HEK293 (cell line): ENCODE data around the gene TBX1.

Source experiments
- CTCF ChIA-PET: fragments of 350-600 bp; formaldehyde crosslinking; extraction: SDS; loops from one replicate; lab custom pipeline; 2021; ENCODE audit warnings: antibody characterized with exemption; lab: Yijun Ruan, JAX
- POLR2A ChIA-PET: fragments of 300-600 bp; formaldehyde crosslinking; extraction: SDS; loops from one replicate; lab custom pipeline; 2020; ENCODE audit warnings: antibody characterized with exemption, inconsistent platforms; lab: Yijun Ruan, JAX
- H3K27ac ChIP-seq: fragments of 200-500 bp; sonication (Bioruptor generic); 2 replicates; pipeline ENCODE4 v1.5.1; 2014; ENCODE audit warnings: low read depth, low read length, control low read depth, inconsistent platforms; ENCODE audit errors: extremely low read depth
- H3K36me3 ChIP-seq, 2 experiments: fragments of 200-500 bp in 1 of 2; sonication (Bioruptor generic) in 1 of 2; 1 replicate in 1 of 2; 2 replicates in 1 of 2; pipeline ENCODE4 v1.5.1; 2014 to 2017; ENCODE audit warnings: inconsistent platforms in 2 of 2, low read length in 2 of 2; ENCODE audit not compliant: control insufficient read depth in 2 of 2, insufficient read depth in 1 of 2
- H3K4me1 ChIP-seq: fragments of 200-500 bp; sonication (Bioruptor generic); 2 replicates; pipeline ENCODE4 v1.5.1; 2014; ENCODE audit warnings: mild to moderate bottlenecking, low read length, inconsistent platforms; ENCODE audit not compliant: control insufficient read depth, insufficient read depth
- H3K4me3 ChIP-seq: 2 replicates; pipeline ENCODE4 v1.5.1; 2011; ENCODE audit warnings: low read depth, mild to moderate bottlenecking, control low read depth, low read length, moderate library complexity
- H3K9me3 ChIP-seq: fragments of 200-500 bp; sonication (Bioruptor generic); 2 replicates; pipeline ENCODE4 v1.5.1; 2014; ENCODE audit warnings: low read depth, low read length, inconsistent platforms; ENCODE audit not compliant: control insufficient read depth, insufficient read depth
- GLIS2 ChIP-seq: fragments of 450-650 bp; formaldehyde crosslinking; IDR thresholded peaks from 2 replicates; pipeline ENCODE4 v1.5.1; 2016; ENCODE audit warnings: missing biosample characterization, missing genetic modification characterization
- OSR2 ChIP-seq: fragments of 450-650 bp; formaldehyde crosslinking; IDR thresholded peaks from 2 replicates; pipeline ENCODE4 v1.5.1; 2016; ENCODE audit warnings: missing biosample characterization, missing genetic modification characterization
- OVOL3 ChIP-seq: fragments of 450-650 bp; formaldehyde crosslinking; IDR thresholded peaks from 2 replicates; pipeline ENCODE4 v1.5.1; 2016; ENCODE audit warnings: missing biosample characterization, missing genetic modification characterization
- SETDB1 ChIP-seq: IDR thresholded peaks from one replicate; pipeline ENCODE4 v1.6.1; 2017; ENCODE audit warnings: mild to moderate bottlenecking, low read length, moderate library complexity, mixed read lengths; ENCODE audit not compliant: insufficient read length
- ZBTB26 ChIP-seq: fragments of 450-650 bp; formaldehyde crosslinking; optimal IDR thresholded peaks from 2 replicates; pipeline ENCODE3; 2016; ENCODE audit warnings: missing biosample characterization, mild to moderate bottlenecking, missing genetic modification characterization
- ZBTB49 ChIP-seq: fragments of 450-650 bp; formaldehyde crosslinking; IDR thresholded peaks from 2 replicates; pipeline ENCODE4 v1.5.1; 2016; ENCODE audit warnings: missing biosample characterization, missing genetic modification characterization, low read depth
- ZBTB6 ChIP-seq: fragments of 450-650 bp; formaldehyde crosslinking; IDR thresholded peaks from 2 replicates; pipeline ENCODE4 v1.5.1; 2017; ENCODE audit warnings: missing biosample characterization, missing genetic modification characterization
- ZIC2 ChIP-seq: fragments of 450-650 bp; formaldehyde crosslinking; IDR thresholded peaks from 2 replicates; pipeline ENCODE4 v1.5.1; 2016; ENCODE audit warnings: missing biosample characterization, missing genetic modification characterization
- ZNF138 ChIP-seq: fragments of 450-650 bp; formaldehyde crosslinking; IDR thresholded peaks from 2 replicates; pipeline ENCODE4 v1.5.1; 2016; ENCODE audit warnings: missing biosample characterization, missing genetic modification characterization, borderline replicate concordance
- ZNF169 ChIP-seq: fragments of 450-650 bp; formaldehyde crosslinking; IDR thresholded peaks from 2 replicates; pipeline ENCODE4 v1.5.1; 2016; ENCODE audit warnings: missing biosample characterization, missing genetic modification characterization
- ZNF2 ChIP-seq: fragments of 450-650 bp; formaldehyde crosslinking; IDR thresholded peaks from 2 replicates; pipeline ENCODE4 v1.5.1; 2016; ENCODE audit warnings: missing biosample characterization, missing genetic modification characterization
- ZNF214 ChIP-seq: fragments of 450-650 bp; formaldehyde crosslinking; IDR thresholded peaks from 2 replicates; pipeline ENCODE4 v1.5.1; 2017; ENCODE audit warnings: missing biosample characterization, mild to moderate bottlenecking, missing genetic modification characterization, borderline replicate concordance
- ZNF292 ChIP-seq: fragments of 450-650 bp; formaldehyde crosslinking; IDR thresholded peaks from 2 replicates; pipeline ENCODE4 v1.5.1; 2016; ENCODE audit warnings: low read depth, missing biosample characterization, missing genetic modification characterization, borderline replicate concordance
- ZNF391 ChIP-seq: fragments of 450-650 bp; formaldehyde crosslinking; IDR thresholded peaks from 2 replicates; pipeline ENCODE4 v1.5.1; 2016; ENCODE audit warnings: low read depth, missing biosample characterization, missing genetic modification characterization, borderline replicate concordance
- ZNF449 ChIP-seq: fragments of 450-650 bp; formaldehyde crosslinking; IDR thresholded peaks from 2 replicates; pipeline ENCODE4 v1.5.1; 2017; ENCODE audit warnings: missing biosample characterization, mild to moderate bottlenecking, missing genetic modification characterization, moderate library complexity
- ZNF548 ChIP-seq: fragments of 450-650 bp; formaldehyde crosslinking; IDR thresholded peaks from 2 replicates; pipeline ENCODE4 v1.5.1; 2016; ENCODE audit warnings: missing biosample characterization, missing genetic modification characterization
- ZNF549 ChIP-seq: fragments of 450-650 bp; IDR thresholded peaks from 2 replicates; pipeline ENCODE4 v1.5.1; 2018; ENCODE audit warnings: missing biosample characterization, missing genetic modification characterization, mild to moderate bottlenecking, inconsistent platforms, moderate library complexity
- ZNF561 ChIP-seq: fragments of 450-650 bp; IDR thresholded peaks from 2 replicates; pipeline ENCODE4 v1.5.1; 2018; ENCODE audit warnings: missing biosample characterization, missing genetic modification characterization, borderline replicate concordance
- ZNF600 ChIP-seq: fragments of 450-650 bp; formaldehyde crosslinking; IDR thresholded peaks from 2 replicates; pipeline ENCODE4 v1.5.1; 2016; ENCODE audit warnings: missing biosample characterization, missing genetic modification characterization
- ZNF610 ChIP-seq: fragments of 450-650 bp; formaldehyde crosslinking; IDR thresholded peaks from 2 replicates; pipeline ENCODE4 v1.5.1; 2016; ENCODE audit warnings: missing biosample characterization, missing genetic modification characterization, borderline replicate concordance
- ZNF658 ChIP-seq: fragments of 450-650 bp; formaldehyde crosslinking; IDR thresholded peaks from 2 replicates; pipeline ENCODE4; 2016; ENCODE audit warnings: missing biosample characterization, missing genetic modification characterization
- TF ChIP-seq, protein P1 (sequence below): fragments of 450-650 bp; formaldehyde crosslinking; IDR thresholded peaks from 2 replicates; pipeline ENCODE4 v1.5.1; 2016; ENCODE audit warnings: missing biosample characterization, missing genetic modification characterization

The TBX1 gene

DNA sequence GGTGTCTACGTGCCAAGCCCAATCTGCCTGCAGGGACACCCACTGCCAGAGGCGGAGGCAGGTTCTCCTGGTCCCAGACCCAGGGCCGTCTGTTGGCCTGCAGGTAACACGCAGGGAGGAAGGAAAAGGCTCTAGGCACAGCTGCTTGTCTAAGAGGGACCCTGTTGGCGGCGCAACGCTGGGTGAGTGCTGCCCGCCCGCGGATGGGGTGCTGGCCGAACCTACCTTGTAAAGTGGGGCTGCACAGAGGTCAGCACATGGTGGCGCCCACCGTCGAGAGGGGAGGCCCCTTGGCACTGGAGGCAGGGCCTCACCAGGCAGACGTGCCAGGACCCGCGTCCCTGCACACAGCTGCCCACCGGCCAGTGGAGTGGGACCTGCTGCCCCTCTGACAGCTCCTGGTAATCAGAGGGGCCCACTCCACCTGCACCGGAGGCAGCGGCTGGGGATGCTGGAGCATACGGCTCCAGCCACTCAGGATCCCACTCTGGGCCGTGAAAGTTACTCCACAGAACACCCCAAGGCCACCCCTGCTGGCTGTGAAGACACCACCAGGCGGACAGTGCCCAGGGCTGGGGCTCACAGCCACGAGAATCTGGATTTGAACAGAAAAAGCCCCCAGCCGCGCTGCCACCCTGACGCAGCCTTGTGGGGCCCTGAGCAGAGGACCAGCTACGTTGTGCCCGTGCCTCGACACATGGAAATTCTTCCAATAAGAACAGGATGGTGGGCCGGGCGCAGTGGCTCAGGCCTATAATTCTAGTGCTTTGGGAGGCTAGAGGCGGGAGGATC is 24.0 kb downstream of the TBX1 start:
- peaks cover 0 to 11% of the 10 kb centered on the region in 2 experiments; a peak in 1 of 3 replicates for H3K36me3 ChIP-seq
- TF ChIP-seq ZNF391, result no peak
- TF ChIP-seq ZNF214 (tag by site-specific recombination), result no peak
- TF ChIP-seq ZNF610, result no peak
- TF ChIP-seq ZBTB26, result no peak
- no peak for TF ChIP-seq ZNF2 (tag by site-specific recombination)
- TF ChIP-seq ZNF658 (tag by site-specific recombination), result no peak
- no peak for TF ChIP-seq ZNF138 (tag by site-specific recombination)
- TF ChIP-seq ZNF449 (tag by site-specific recombination), result no peak
- no peak for TF ChIP-seq ZIC2
- TF ChIP-seq ZBTB49 (tag by site-specific recombination), result no peak
- no peak for TF ChIP-seq ZNF292 (tag by site-specific recombination)
- TF ChIP-seq ZBTB6 (tag by site-specific recombination), result no peak
- TF ChIP-seq OSR2 (tag by site-specific recombination), result no peak
- no peak for TF ChIP-seq GLIS2 (tag by site-specific recombination)
- H3K9me3 ChIP-seq, result no peaks in the 10 kb centered on the region
- no peak overlapping the region for H3K4me3 ChIP-seq
- no peaks in the 10 kb centered on the region for H3K4me1 ChIP-seq
- no peak overlapping the region for H3K27ac ChIP-seq
- ChIA-PET POLR2A (no interaction called here), CTCF (interaction anchor here (0.6 kb wide), 1 partner anchor 104 kb away, joined by 4 read pairs; no protein-coding TSS in a partner anchor)

DNA sequence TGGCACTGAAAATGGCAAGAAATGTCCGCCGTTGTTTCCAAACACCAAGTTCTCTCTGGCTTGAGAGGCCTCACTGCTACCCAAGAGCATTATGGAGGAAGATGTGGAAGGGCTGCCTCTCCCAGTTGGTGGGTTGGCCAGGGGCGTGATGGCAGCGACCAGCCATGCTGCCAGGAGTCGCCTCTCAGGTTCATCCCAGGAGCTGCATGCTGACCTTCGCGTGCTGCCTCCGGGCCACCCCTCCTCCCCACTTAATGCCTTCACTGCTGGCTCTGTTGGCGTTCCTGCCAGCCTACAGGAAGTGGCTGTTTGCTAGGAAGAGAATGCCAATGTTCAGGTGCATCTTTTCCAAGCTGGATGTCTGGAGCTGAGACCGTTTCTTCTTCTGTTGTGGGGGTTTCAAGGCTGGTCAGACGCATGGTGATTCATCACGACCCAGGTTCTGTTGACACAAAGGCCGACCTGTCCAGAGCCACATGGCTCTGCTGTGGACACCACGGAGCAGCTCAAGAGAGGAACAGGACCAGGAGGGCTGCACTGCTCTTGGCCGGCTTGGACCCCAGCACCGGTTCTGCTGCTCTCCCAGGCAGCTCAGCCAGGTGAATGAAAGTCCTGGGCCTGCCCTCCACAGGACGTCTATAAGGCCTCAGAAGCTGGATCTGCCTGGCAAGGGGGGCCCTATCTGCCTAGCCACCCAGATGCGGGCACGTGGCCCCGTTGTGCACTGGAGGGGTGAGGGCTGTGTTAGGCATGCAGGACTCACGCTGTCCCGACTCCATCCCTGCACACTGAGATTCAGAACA is 25.1 kb downstream of the TBX1 start:
- ChIA-PET CTCF (interaction anchor here (0.6 kb wide), 2 partner anchors 46 to 103 kb away, joined by 3 to 4 read pairs; no protein-coding TSS in a partner anchor), POLR2A (interaction anchor here (0.9 kb wide), 1 partner anchor 16 kb away, joined by 3 read pairs; no protein-coding TSS in a partner anchor)
- no peak overlapping the region for H3K27ac ChIP-seq
- H3K4me3 ChIP-seq, result no peak overlapping the region
- no peaks in the 10 kb centered on the region for H3K9me3 ChIP-seq
- H3K36me3 ChIP-seq, result peaks cover 0 to 16% of the 10 kb centered on the region in 2 experiments; a peak in 1 of 3 replicates
- no peaks in the 10 kb centered on the region for H3K4me1 ChIP-seq
- TF ChIP-seq, protein P1, sequence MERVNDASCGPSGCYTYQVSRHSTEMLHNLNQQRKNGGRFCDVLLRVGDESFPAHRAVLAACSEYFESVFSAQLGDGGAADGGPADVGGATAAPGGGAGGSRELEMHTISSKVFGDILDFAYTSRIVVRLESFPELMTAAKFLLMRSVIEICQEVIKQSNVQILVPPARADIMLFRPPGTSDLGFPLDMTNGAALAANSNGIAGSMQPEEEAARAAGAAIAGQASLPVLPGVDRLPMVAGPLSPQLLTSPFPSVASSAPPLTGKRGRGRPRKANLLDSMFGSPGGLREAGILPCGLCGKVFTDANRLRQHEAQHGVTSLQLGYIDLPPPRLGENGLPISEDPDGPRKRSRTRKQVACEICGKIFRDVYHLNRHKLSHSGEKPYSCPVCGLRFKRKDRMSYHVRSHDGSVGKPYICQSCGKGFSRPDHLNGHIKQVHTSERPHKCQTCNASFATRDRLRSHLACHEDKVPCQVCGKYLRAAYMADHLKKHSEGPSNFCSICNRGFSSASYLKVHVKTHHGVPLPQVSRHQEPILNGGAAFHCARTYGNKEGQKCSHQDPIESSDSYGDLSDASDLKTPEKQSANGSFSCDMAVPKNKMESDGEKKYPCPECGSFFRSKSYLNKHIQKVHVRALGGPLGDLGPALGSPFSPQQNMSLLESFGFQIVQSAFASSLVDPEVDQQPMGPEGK, result no peak
- no peak for TF ChIP-seq ZNF548 (tag by site-specific recombination)
- no peak for TF ChIP-seq ZNF600 (tag by site-specific recombination)
- TF ChIP-seq OVOL3, result no peak
- TF ChIP-seq ZNF561 (tag by site-specific recombination), result no peak
- no peak for TF ChIP-seq ZNF549 (tag by site-specific recombination)
- TF ChIP-seq SETDB1, result no peak
- no peak for TF ChIP-seq ZNF169 (tag by site-specific recombination)
